Tibial nerve (tissue), 4 donors: Measurements from ENCODE around the gene FRAS1. TPM values are rescaled to one million over a fixed set of nuclear protein-coding genes. Genes with fewer than 3 reads are reported as not detected.

ENCODE experiments used
- DNase-seq, 2 donors: peaks; one replicate each; pipeline ENCODE4 v3.0.0-alpha.2; 2019; ENCODE audit warnings: low spot score in 2 of 2
- H3K27ac ChIP-seq, 4 donors: fragments of 200-600 bp; sonication (generic) in 3 of 4; one replicate each; pipeline ENCODE4 v1.5.1; 2017 to 2019; ENCODE audit warnings: mild to moderate bottlenecking in 1 of 4
- H3K27me3 ChIP-seq, 2 donors: fragments of 200-600 bp; sonication (generic) in 1 of 2; one replicate each; pipeline versions ENCODE4 v1.5.1 to v1.6.0; 2017 to 2019
- H3K36me3 ChIP-seq, 3 donors: fragments of 200-600 bp; sonication (generic); one replicate each; pipeline ENCODE4 v1.5.1; 2018 to 2019
- H3K4me1 ChIP-seq, 4 donors: fragments of 200-600 bp; sonication (generic) in 3 of 4; one replicate each; pipeline ENCODE4 v1.5.1; 2017 to 2019
- H3K4me3 ChIP-seq, 4 donors: fragments of 200-600 bp; sonication (generic) in 3 of 4; one replicate each; pipeline ENCODE4 v1.5.1; 2017 to 2019; ENCODE audit warnings: mild to moderate bottlenecking in 1 of 4, moderate library complexity in 1 of 4
- H3K9me3 ChIP-seq, 4 donors: fragments of 200-600 bp; sonication (generic) in 3 of 4; one replicate each; pipeline ENCODE4 v1.5.1; 2017 to 2019
- CTCF ChIP-seq, 5 experiments: fragments of 200-600 bp in 3 of 5; fragments of 450-650 bp in 2 of 5; sonication (generic) in 3 of 5; IDR thresholded peaks; one replicate each; pipeline ENCODE4 v1.5.1; 2016 to 2019; ENCODE audit warnings: antibody characterized with exemption in 5 of 5, mild to moderate bottlenecking in 3 of 5, moderate library complexity in 2 of 5
- EP300 ChIP-seq, 2 donors: sonication (generic); formaldehyde crosslinking; IDR thresholded peaks; one replicate each; pipeline ENCODE4 v1.6.1; 2017; ENCODE audit warnings: antibody characterized with exemption in 2 of 2, mild to moderate bottlenecking in 1 of 2
- POLR2A ChIP-seq, 2 donors: fragments of 450-650 bp; IDR thresholded peaks; one replicate each; pipeline ENCODE4 v1.6.1; 2017; ENCODE audit warnings: antibody characterized with exemption in 2 of 2, mild to moderate bottlenecking in 2 of 2, moderate library complexity in 2 of 2
- WGBS, 2 donors: methylation state at CpG; one replicate each; pipeline ENCODE4 v1.1.5; 2018; 5-methylcytosine and 5-hydroxymethylcytosine counted together
- total RNA-seq, 4 donors: library from RNA; depleted of rRNA; stranded (reverse); fragments of >200 nt; gene quantifications; one replicate each; pipeline ENCODE4 v1.1.0, GENCODE V29; 2016

The FRAS1 gene
- total RNA-seq, 4 donors from 2014 or later, result 3.9 to 6.6 (median 5.1) TPM

- WGBS, 2 donors, result 60 to 71% methylated on average over 6 of the region's 6 CpGs
- TF ChIP-seq POLR2A (IDR thresholded peaks at IDR 0.05), result no peak
- no peak for TF ChIP-seq EP300 (IDR thresholded peaks at IDR 0.05)
- TF ChIP-seq CTCF (IDR thresholded peaks at IDR 0.05), result no peak
- no peak overlapping the region for H3K4me3 ChIP-seq
- no peaks in the 10 kb centered on the region for H3K9me3 ChIP-seq
- H3K36me3 ChIP-seq, result no peaks in the 10 kb centered on the region
- no peaks in the 10 kb centered on the region for H3K4me1 ChIP-seq
- H3K27me3 ChIP-seq, result no peaks in the 10 kb centered on the region
- H3K27ac ChIP-seq, result no peak overlapping the region
- DNase-seq, result no peak
Observed at GRCh38 chr4:78363031-78363570, 306.0 kb downstream of the FRAS1 start.

- Histone ChIP-seq H3K9me3 (no peaks in the 10 kb centered on the region), H3K27me3 (no peaks in the 10 kb centered on the region), H3K36me3 (no peaks in the 10 kb centered on the region), H3K4me3 (no peak overlapping the region), H3K4me1 (no peaks in the 10 kb centered on the region), H3K27ac (no peak overlapping the region)
- WGBS, 2 donors, result 69 to 71% methylated on average over 4 of the region's 4 CpGs
- no peak for DNase-seq
- TF ChIP-seq CTCF (IDR thresholded peaks at IDR 0.05), result no peak
- TF ChIP-seq POLR2A (IDR thresholded peaks at IDR 0.05), result no peak
- TF ChIP-seq EP300 (IDR thresholded peaks at IDR 0.05), result no peak
Observed at GRCh38 chr4:78369679-78370078, 312.6 kb downstream of the FRAS1 start.

DNA sequence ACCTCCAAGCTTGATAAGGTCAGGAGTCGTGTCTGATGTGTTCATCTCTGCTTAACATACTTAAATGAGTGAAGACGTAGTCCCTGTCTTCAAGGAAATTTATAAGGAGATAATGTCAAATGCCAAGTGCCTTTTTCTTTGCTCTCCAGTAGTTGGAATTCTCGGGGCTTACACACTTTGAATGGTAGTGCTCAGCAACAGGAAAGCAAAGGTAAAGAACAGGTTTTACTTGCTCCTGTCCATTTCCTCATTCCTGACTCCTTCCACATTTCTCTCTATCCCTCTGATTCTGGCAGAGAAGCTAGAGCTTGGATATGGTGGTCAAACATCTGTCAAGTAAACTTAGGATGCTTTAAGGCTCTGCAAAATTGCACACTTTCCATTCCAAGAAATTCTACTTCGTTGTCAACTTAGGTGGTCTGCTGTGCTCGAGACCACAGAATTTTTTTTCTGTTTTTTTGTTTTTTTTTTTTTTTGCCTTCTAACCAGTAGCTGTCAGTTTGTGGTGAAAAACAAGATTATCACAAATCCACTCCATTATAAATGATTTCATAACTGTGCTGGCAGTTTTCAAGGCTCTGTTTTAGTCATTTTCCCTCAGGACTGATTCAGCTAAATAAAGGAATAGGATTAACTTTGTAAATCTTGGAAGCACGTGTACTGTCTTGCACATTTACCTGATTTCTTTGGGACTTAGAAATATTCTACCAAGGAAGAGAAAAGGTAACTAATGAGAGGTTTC is 313.7 kb downstream of the FRAS1 start:
- Histone ChIP-seq H3K27ac (no peak overlapping the region), H3K9me3 (no peaks in the 10 kb centered on the region), H3K36me3 (peaks cover 0 to 2% (median 0%) of the 10 kb centered on the region in 3 donors), H3K4me1 (no peaks in the 10 kb centered on the region), H3K27me3 (no peaks in the 10 kb centered on the region), H3K4me3 (no peak overlapping the region)
- WGBS, 2 donors, result 67 to 76% methylated on average over 6 of the region's 6 CpGs
- no peak for DNase-seq
- TF ChIP-seq EP300 (IDR thresholded peaks at IDR 0.05) (no peak), CTCF (IDR thresholded peaks at IDR 0.05) (no peak), POLR2A (IDR thresholded peaks at IDR 0.05) (no peak)

- WGBS, 2 donors, result 82 to 87% methylated on average over 5 of the region's 5 CpGs
- H3K9me3 ChIP-seq, result no peaks in the 10 kb centered on the region
- H3K4me3 ChIP-seq, result no peak overlapping the region
- H3K27me3 ChIP-seq, result no peaks in the 10 kb centered on the region
- H3K4me1 ChIP-seq, result no peaks in the 10 kb centered on the region
- H3K36me3 ChIP-seq, result peaks cover 0 to 4% (median 0%) of the 10 kb centered on the region in 3 donors
- H3K27ac ChIP-seq, result no peak overlapping the region
- DNase-seq, result no peak
- TF ChIP-seq CTCF (IDR thresholded peaks at IDR 0.05), result no peak
- TF ChIP-seq EP300 (IDR thresholded peaks at IDR 0.05), result no peak
- TF ChIP-seq POLR2A (IDR thresholded peaks at IDR 0.05), result no peak
Observed at GRCh38 chr4:78372355-78372988, 315.3 kb downstream of the FRAS1 start.

GRCh38 chr4:78377555-78377954 is 320.4 kb downstream of the FRAS1 start:
- H3K4me3 ChIP-seq, result no peak overlapping the region
- no peaks in the 10 kb centered on the region for H3K9me3 ChIP-seq
- no peaks in the 10 kb centered on the region for H3K4me1 ChIP-seq
- peaks cover 0 to 13% (median 0%) of the 10 kb centered on the region in 3 donors for H3K36me3 ChIP-seq
- WGBS, 2 donors, result 88 to 93% methylated on average over 2 of the region's 2 CpGs
- no peak overlapping the region for H3K27ac ChIP-seq
- H3K27me3 ChIP-seq, result no peaks in the 10 kb centered on the region
- no peak for DNase-seq
- TF ChIP-seq EP300 (IDR thresholded peaks at IDR 0.05) (no peak), CTCF (IDR thresholded peaks at IDR 0.05) (no peak), POLR2A (IDR thresholded peaks at IDR 0.05) (no peak)
